GM19452 (cell line): ENCODE results near the gene ADK.
"Not testable (repeated sequence)": the region's sequence is repeated elsewhere in the genome, so short reads cannot be mapped to it uniquely, and the experiment has no call there.

Experiments
- ATAC-seq: cut with Tn5 transposase; IDR thresholded peaks from one replicate; pipeline ENCODE4 v1.9.1; 2021; ENCODE audit not compliant: unreplicated experiment

The ADK gene

GRCh38 chr10:74178042-74178791, 27.2 kb downstream of the ADK start:
- no peak for ATAC-seq

GRCh38 chr10:74179111-74179710, 28.2 kb downstream of the ADK start:
- no peak for ATAC-seq

GRCh38 chr10:74186678-74187077, 35.7 kb downstream of the ADK start:
- no peak for ATAC-seq

- ATAC-seq = no peak
Observed at GRCh38 chr10:74187237-74187636, 36.2 kb downstream of the ADK start.

GRCh38 chr10:74188617-74189016, 37.6 kb downstream of the ADK start:
- not testable (repeated sequence) for ATAC-seq

GRCh38 chr10:74189999-74190421, 39.0 kb downstream of the ADK start:
- ATAC-seq = no peak

GRCh38 chr10:74190494-74190893, 39.5 kb downstream of the ADK start:
- ATAC-seq = no peak

- no peak for ATAC-seq
Observed at GRCh38 chr10:74194545-74194944, 43.5 kb downstream of the ADK start.

- ATAC-seq = no peak
Observed at GRCh38 chr10:74194999-74195398, 44.0 kb downstream of the ADK start.

GRCh38 chr10:74199315-74199714, 48.3 kb downstream of the ADK start:
- ATAC-seq = no peak

GRCh38 chr10:74202356-74202755, 51.3 kb downstream of the ADK start:
- ATAC-seq = no peak

GRCh38 chr10:74206746-74207145, 55.7 kb downstream of the ADK start:
- no peak for ATAC-seq

GRCh38 chr10:74207691-74208480, 56.9 kb downstream of the ADK start:
- ATAC-seq = no peak

GRCh38 chr10:74208997-74209396, 58.0 kb downstream of the ADK start:
- no peak for ATAC-seq

- ATAC-seq = no peak
Observed at GRCh38 chr10:74213019-74213418, 62.0 kb downstream of the ADK start.

- ATAC-seq = no peak
Observed at GRCh38 chr10:74213571-74214162, 62.6 kb downstream of the ADK start.

- ATAC-seq = not testable (repeated sequence)
Observed at GRCh38 chr10:74217110-74217509, 66.1 kb downstream of the ADK start.

- not testable (repeated sequence) for ATAC-seq
Observed at GRCh38 chr10:74222467-74222866, 71.4 kb downstream of the ADK start.

- no peak for ATAC-seq
Observed at GRCh38 chr10:74223755-74224529, 72.9 kb downstream of the ADK start.

GRCh38 chr10:74227697-74228424, 76.8 kb downstream of the ADK start:
- no peak for ATAC-seq
